Uterus (tissue), 2 donors: ENCODE data around the gene SLC35E2B.

Source experiments
- POLR2A ChIP-seq, 2 donors: fragments of 450-650 bp; IDR thresholded peaks; one replicate each; pipeline ENCODE4 v1.6.1; 2016; ENCODE audit warnings: antibody characterized with exemption in 2 of 2, mild to moderate bottlenecking in 1 of 2, moderate library complexity in 1 of 2
- TF ChIP-seq, protein P1 (sequence below), 4 experiments: fragments of 200-600 bp in 2 of 4; fragments of 450-650 bp in 2 of 4; sonication (generic) in 2 of 4; IDR thresholded peaks; one replicate each; pipeline ENCODE4 v1.5.1; 2016 to 2019; ENCODE audit warnings: antibody characterized with exemption in 4 of 4, mild to moderate bottlenecking in 2 of 4, moderate library complexity in 1 of 4

DNA sequence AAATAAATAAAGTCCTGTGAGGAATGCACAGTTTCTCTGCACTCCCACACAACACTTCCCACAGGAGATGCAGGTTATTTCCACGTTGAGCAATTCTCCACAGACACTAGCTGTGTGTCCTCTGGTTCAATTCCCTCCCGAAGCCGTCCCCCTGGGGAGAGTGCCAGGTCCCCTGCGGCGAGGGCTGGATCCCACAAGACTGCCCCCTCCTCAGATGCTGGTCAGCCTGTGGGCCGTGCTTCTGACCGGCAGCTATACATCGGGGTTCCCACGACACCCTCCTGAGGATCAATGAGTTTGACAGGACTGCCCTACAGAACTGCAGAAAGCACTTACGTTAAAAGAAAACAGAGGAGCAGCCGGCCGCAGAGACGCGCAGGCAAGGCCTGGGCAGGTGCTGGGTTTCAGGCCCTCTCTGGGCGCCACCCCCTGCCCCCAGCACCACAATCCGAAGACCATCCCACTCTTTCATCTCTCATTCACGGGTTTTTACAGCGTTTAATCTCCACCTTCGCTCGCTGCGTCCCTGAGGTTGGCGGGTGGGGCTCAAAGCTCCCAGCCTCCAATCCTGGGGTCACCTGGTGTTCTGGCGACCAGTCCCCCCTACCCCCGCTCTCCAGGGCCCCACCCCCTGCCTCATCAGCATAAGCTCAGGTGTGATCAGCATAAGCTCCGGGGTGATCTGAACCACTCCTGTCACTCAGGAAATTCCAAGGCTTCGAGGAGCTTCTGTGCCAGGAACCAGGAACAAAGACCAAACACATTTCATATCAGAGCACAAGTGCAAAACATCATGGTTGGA is 9.3 kb downstream of the SLC35E2B start:
- TF ChIP-seq, protein P1, sequence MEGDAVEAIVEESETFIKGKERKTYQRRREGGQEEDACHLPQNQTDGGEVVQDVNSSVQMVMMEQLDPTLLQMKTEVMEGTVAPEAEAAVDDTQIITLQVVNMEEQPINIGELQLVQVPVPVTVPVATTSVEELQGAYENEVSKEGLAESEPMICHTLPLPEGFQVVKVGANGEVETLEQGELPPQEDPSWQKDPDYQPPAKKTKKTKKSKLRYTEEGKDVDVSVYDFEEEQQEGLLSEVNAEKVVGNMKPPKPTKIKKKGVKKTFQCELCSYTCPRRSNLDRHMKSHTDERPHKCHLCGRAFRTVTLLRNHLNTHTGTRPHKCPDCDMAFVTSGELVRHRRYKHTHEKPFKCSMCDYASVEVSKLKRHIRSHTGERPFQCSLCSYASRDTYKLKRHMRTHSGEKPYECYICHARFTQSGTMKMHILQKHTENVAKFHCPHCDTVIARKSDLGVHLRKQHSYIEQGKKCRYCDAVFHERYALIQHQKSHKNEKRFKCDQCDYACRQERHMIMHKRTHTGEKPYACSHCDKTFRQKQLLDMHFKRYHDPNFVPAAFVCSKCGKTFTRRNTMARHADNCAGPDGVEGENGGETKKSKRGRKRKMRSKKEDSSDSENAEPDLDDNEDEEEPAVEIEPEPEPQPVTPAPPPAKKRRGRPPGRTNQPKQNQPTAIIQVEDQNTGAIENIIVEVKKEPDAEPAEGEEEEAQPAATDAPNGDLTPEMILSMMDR (IDR thresholded peaks at IDR 0.05): no peak
- no peak for TF ChIP-seq POLR2A (IDR thresholded peaks at IDR 0.05)
